Fibroblast of skin of left biceps (primary cell): ENCODE data around the gene KRTAP10-6.
"Not testable (repeated sequence)": the region's sequence is repeated elsewhere in the genome, so short reads cannot be mapped to it uniquely, and the experiment has no call there.

Experiments used
- DNase-seq, 2 experiments: peaks; one replicate each; pipeline ENCODE4 v3.0.0-alpha.2; 2013; ENCODE audit warnings: low read depth in 2 of 2

Gene KRTAP10-6

DNA sequence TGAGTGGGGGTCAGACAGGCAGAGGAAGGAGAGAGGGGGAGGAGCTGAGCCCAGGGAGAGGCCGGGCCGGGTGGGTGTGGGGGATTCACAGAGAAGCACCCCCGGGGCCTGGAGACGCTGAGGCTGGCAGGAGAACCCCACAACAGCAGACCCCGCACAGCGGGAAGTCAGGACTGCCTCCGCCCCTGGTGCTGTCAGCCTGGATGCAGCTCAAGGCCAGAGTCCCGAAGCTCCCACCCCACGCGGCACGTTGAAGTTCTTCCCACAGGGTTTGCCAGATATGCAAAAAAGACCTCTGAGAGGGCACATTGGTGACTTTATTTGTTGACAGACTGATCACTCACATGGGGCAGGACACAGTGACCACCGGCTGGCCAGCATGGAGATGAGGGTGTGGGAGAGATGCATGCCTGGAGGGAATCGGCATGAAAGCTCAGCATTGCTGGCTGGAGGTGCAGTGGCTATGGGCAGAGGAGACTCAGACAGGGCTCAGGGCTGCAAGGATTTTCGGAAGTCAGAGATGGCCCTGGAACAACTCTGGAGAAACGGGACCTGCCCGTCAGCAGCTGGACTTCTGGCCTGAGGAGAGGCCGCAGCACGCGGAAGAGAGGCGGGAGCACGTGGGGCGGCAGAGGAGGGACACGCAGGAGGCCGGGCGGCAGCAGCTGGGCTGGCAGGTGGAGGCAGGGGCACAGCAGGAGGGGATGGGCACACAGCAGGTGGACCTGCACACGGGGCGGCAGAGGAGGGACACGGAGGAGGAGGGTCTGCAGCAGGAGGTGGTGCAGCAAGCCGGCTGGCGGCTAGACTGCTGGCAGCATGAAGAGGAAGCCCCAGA is 34.6 kb downstream of the KRTAP10-6 start:
- no peak for DNase-seq

GRCh38 chr21:44556879-44557278 is 35.4 kb downstream of the KRTAP10-6 start:
- DNase-seq, result no peak

GRCh38 chr21:44555200-44555875 is 37.0 kb downstream of the KRTAP10-6 start:
- DNase-seq, result no peak

GRCh38 chr21:44552681-44553080 is 39.6 kb downstream of the KRTAP10-6 start:
- DNase-seq, result no peak

DNA sequence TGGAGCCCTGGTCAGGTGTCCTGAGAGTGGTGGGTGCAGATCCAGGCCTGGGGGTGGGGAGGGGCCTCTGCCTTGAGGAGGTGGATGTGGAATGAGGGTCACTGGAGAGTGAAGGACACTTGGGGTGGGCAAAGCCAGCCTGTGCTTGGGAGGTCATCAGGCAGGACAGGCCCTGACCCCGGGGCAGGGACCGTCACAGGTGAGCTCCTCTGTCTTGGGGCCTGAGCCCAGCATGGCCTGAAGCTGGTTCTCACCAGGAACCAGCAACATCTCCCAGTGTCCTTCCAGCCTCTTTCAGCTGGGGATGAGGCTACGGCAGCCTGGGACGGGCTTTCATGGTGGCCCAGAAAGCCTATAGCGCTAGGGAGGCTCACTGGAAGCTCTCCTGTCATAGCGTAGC is 40.2 kb downstream of the KRTAP10-6 start:
- no peak for DNase-seq

GRCh38 chr21:44551340-44551961 is 40.9 kb downstream of the KRTAP10-6 start, which contains the start of gene KRTAP10-2:
TSS of gene KRTAP10-2 (minus strand) at chr21:44551505. CDS start at chr21:44551458, 47 bp downstream.
- no peak for DNase-seq

DNA sequence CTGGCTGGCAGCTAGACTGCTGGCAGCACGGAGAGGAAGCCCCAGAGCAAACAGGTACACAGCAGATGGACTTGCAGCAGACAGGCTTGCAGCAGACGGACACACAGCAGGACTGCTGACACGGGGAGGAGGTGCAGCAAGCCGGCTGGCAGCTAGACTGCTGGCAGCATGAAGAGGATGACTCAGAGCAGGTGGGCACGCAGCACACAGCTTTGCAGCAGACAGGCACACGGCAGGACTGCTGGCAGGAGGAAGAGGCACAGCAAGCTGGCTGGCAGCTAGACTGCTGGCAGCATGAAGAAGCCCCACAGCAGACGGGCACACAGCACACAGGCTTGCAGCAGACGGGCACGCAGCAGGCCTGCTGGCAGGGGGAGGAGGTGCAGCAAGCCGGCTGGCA is 41.5 kb downstream of the KRTAP10-6 start:
- DNase-seq, result no peak

DNA sequence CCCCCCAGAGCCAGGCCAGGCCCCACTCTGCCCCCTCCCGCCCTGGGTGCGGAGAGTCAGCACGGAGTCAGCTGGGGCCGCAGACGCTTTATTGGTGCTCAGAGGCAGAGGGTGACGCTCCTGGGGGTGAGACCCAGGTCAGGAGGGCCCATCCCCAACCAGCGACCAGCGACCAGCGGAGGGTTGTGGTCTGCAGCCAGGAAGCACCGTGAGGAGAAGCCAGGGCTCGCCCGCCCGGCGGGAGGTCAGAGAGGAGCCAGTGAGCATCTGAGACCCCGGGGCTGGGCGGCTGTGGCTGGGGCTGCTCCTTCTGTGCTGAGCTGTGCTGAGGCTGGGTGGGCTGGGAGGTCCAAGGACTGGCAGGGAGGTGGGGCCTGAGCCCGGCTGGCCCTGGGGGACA is 42.0 kb downstream of the KRTAP10-6 start:
- not testable (repeated sequence) for DNase-seq

- no peak for DNase-seq
Observed at GRCh38 chr21:44549525-44550211, 42.6 kb downstream of the KRTAP10-6 start.

GRCh38 chr21:44548922-44549321 is 43.4 kb downstream of the KRTAP10-6 start:
- DNase-seq, result no peak

DNA sequence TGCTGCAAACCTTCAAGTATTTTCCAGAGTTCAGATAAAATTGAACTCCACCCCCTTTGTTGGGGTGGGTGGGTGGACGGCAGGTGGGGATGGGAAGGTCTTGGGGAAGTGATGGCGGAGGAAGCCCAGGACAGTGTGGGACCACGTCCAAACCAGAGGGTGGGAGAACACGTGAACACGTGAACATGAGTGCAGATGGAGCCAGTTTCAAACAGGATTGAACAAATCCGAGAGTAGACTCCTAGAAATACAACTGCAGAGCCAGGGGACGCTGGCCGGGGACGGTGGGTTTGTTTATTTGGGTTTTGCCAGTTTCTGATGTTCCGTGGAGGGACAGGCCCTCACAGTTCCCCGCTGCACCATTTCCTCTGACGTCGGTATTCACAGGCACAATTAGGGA is 43.9 kb downstream of the KRTAP10-6 start:
- DNase-seq, result no peak

DNA sequence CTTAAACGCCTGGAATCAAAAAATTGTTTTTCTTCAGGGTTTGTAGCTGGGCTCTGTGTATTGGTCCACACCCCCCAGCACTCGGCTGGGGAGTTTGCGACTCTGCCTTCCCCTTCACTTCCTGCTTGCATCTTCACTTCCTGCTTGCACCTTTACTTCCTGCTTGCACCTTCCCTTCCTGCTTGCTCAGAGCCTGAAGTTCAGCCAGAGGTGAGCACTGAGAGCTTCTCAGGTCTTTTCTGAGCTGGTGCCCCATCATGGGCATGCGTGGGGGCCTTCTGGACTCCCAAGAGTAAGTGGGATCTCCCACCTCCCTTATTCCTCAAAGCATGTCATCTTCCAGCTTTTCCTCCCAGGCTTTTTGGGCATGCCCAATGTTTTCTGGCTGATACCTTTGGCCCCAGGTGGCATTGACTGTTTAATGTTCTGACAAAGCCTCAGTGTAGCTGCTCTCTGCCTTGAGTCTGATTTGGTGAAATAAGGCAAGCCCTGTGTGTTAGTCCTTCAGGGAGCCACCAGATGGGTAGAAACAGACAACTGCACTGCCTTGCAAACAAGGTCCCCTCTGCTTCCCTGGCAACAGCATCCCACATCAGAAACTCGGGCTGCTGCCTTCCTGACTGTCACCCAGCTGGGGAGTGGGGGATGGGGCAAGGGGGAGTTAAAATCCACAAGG is 44.5 kb downstream of the KRTAP10-6 start:
- no peak for DNase-seq

- no peak for DNase-seq
Observed at GRCh38 chr21:44544566-44544965, 47.7 kb downstream of the KRTAP10-6 start.

GRCh38 chr21:44542716-44543115 is 49.6 kb downstream of the KRTAP10-6 start:
- DNase-seq, result no peak
